Thyroid gland (tissue), 4 donors: ENCODE results near the gene PLB1.

Experiments
- CTCF ChIP-seq, 6 experiments: fragments of 200-600 bp in 3 of 6; fragments of 450-650 bp in 3 of 6; sonication (generic) in 3 of 6; IDR thresholded peaks; one replicate each; pipeline ENCODE4 v1.5.1; 2016 to 2019; ENCODE audit warnings: antibody characterized with exemption in 6 of 6, mild to moderate bottlenecking in 2 of 6, inconsistent platforms in 1 of 6, moderate library complexity in 1 of 6
- POLR2A ChIP-seq, 2 donors: fragments of 450-650 bp; IDR thresholded peaks; one replicate each; pipeline ENCODE4 v1.6.1; 2017; ENCODE audit warnings: antibody characterized with exemption in 2 of 2, mild to moderate bottlenecking in 2 of 2, moderate library complexity in 1 of 2

GRCh38 chr2:28588292-28588670 lies 92.4 kb downstream of the PLB1 start:
- no peak for TF ChIP-seq CTCF (IDR thresholded peaks at IDR 0.05)
- no peak for TF ChIP-seq POLR2A (IDR thresholded peaks at IDR 0.05)
